Measurements from ENCODE around the gene HOXD13.

HOXD13 gene

GRCh38 chr2:176092270-176093144 is at the start of gene HOXD13:
HOXD13 (plus strand) TSS chr2:176092721; CDS start chr2:176092891, 170 bp downstream.
- no peak for FAIRE-seq
- DNase-seq (ENCODE audit: insufficient read length, low spot score), result no peak

- DNase-seq (ENCODE audit: insufficient read length, low spot score), result no peak
- no peak for FAIRE-seq
Measured at GRCh38 chr2:176056406-176056805, 36.1 kb upstream of the HOXD13 start.

- FAIRE-seq (no peak), DNase-seq (ENCODE audit: insufficient read length, low spot score) (no peak)
Measured at GRCh38 chr2:176063958-176064357, 28.6 kb upstream of the HOXD13 start.

GRCh38 chr2:176066645-176067588 is 25.6 kb upstream of the HOXD13 start:
- DNase-seq (ENCODE audit: insufficient read length, low spot score), result no peak
- no peak for FAIRE-seq

- FAIRE-seq (no peak), DNase-seq (ENCODE audit: insufficient read length, low spot score) (no peak)
Measured at GRCh38 chr2:176067589-176068418, 24.7 kb upstream of the HOXD13 start.

GRCh38 chr2:176068419-176068832 is 24.1 kb upstream of the HOXD13 start:
- no peak for FAIRE-seq
- no peak for DNase-seq (ENCODE audit: insufficient read length, low spot score)

GRCh38 chr2:176071330-176072291 is 20.9 kb upstream of the HOXD13 start:
- no peak for FAIRE-seq
- DNase-seq (ENCODE audit: insufficient read length, low spot score), result no peak

GRCh38 chr2:176072292-176072669 is 20.2 kb upstream of the HOXD13 start:
- DNase-seq (ENCODE audit: insufficient read length, low spot score), result no peak
- FAIRE-seq, result no peak

- DNase-seq (ENCODE audit: insufficient read length, low spot score), result no peak
- FAIRE-seq, result no peak
Measured at GRCh38 chr2:176072951-176073904, 19.3 kb upstream of the HOXD13 start.

GRCh38 chr2:176074919-176075425 is 17.5 kb upstream of the HOXD13 start:
- DNase-seq (ENCODE audit: insufficient read length, low spot score) (no peak), FAIRE-seq (no peak)

GRCh38 chr2:176075481-176075880 is 17.0 kb upstream of the HOXD13 start:
- no peak for FAIRE-seq
- DNase-seq (ENCODE audit: insufficient read length, low spot score), result no peak

- no peak for FAIRE-seq
Measured at GRCh38 chr2:176076063-176076462, 16.5 kb upstream of the HOXD13 start.

GRCh38 chr2:176076796-176077195 is 15.7 kb upstream of the HOXD13 start:
- FAIRE-seq (no peak), DNase-seq (ENCODE audit: insufficient read length, low spot score) (no peak)

More at GRCh38 chr2:176076063-176076462, 16.5 kb upstream of the HOXD13 start:
- DNase-seq (ENCODE audit: insufficient read length, low spot score), result no peak

GRCh38 chr2:176078541-176079284 is 13.8 kb upstream of the HOXD13 start:
- FAIRE-seq, result no peak
- DNase-seq (ENCODE audit: insufficient read length, low spot score), result no peak

GRCh38 chr2:176079285-176079830 is 13.2 kb upstream of the HOXD13 start:
- FAIRE-seq (no peak), DNase-seq (ENCODE audit: insufficient read length, low spot score) (no peak)

- DNase-seq (ENCODE audit: insufficient read length, low spot score) (peak; percentile 69), FAIRE-seq (no peak)
Measured at GRCh38 chr2:176079831-176080539, 12.5 kb upstream of the HOXD13 start.
